Neural cell (in vitro differentiated cells): Measurements from ENCODE around the gene DCAF5.

Experiments
- EZH2 ChIP-seq: fragments of 200-600, 300-800 bp; shearing (Covaris generic), sonication (generic); IDR thresholded peaks from 2 replicates; pipeline ENCODE4 v1.6.1; 2014; ENCODE audit warnings: antibody characterized with exemption, low read length, borderline replicate concordance, mild to moderate bottlenecking; ENCODE audit not compliant: insufficient read depth, poor library complexity, severe bottlenecking
- MXI1 ChIP-seq: fragments of 450-650 bp; conservative IDR thresholded peaks from 2 replicates; pipeline ENCODE4 v1.6.1; 2014; ENCODE audit warnings: antibody characterized with exemption, mild to moderate bottlenecking; ENCODE audit not compliant: poor library complexity, severe bottlenecking
- POLR2AphosphoS5 ChIP-seq: IDR thresholded peaks from 2 replicates; pipeline ENCODE4 v1.6.1; 2012
- REST ChIP-seq: IDR thresholded peaks from 2 replicates; pipeline ENCODE4 v1.6.1; 2012; ENCODE audit warnings: borderline replicate concordance
- SMC3 ChIP-seq: fragments of 450-650 bp; conservative IDR thresholded peaks from 2 replicates; pipeline ENCODE4 v1.6.1; 2014; ENCODE audit warnings: antibody characterized with exemption, mild to moderate bottlenecking, moderate library complexity; ENCODE audit not compliant: poor library complexity
- TAF1 ChIP-seq: IDR thresholded peaks from 2 replicates; pipeline ENCODE4 v1.6.1; 2012; ENCODE audit warnings: low read depth
- TF ChIP-seq, protein P1 (sequence below): fragments of 450-650 bp; IDR thresholded peaks from 2 replicates; pipeline ENCODE4 v1.5.1; 2014; ENCODE audit warnings: antibody characterized with exemption, mild to moderate bottlenecking, moderate library complexity; ENCODE audit not compliant: poor library complexity, severe bottlenecking

DNA sequence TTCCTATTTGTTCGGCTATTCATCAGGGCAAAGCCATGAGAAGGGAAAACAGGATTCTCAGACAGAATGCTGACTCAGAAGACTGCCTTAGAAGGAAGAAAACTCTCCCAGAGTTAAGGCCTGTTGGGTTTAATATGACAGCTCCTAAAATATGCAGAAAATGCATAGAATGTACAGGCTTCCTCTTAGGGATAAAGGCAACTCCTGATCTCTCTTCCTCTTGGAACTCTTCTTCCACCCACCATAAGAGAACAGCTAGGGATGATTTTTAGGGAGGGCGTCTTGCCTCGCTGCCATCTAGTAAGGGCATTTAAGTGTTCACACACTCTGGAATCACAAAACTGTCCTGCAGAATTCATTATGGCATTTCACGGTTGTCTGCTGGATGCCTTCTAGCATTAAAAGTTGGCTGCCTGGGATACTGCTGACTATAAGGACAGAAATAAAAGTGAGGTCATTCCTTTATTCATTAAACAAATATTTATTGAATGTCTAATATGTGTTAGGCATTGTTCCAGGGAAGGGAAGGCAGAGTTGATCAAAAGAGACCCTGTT, 73.7 kb downstream of the DCAF5 start:
- TF ChIP-seq EZH2 (no peak), SMC3 (no peak), REST (no peak), POLR2AphosphoS5 (no peak), TAF1 (no peak), MXI1 (no peak)
- TF ChIP-seq, protein P1, sequence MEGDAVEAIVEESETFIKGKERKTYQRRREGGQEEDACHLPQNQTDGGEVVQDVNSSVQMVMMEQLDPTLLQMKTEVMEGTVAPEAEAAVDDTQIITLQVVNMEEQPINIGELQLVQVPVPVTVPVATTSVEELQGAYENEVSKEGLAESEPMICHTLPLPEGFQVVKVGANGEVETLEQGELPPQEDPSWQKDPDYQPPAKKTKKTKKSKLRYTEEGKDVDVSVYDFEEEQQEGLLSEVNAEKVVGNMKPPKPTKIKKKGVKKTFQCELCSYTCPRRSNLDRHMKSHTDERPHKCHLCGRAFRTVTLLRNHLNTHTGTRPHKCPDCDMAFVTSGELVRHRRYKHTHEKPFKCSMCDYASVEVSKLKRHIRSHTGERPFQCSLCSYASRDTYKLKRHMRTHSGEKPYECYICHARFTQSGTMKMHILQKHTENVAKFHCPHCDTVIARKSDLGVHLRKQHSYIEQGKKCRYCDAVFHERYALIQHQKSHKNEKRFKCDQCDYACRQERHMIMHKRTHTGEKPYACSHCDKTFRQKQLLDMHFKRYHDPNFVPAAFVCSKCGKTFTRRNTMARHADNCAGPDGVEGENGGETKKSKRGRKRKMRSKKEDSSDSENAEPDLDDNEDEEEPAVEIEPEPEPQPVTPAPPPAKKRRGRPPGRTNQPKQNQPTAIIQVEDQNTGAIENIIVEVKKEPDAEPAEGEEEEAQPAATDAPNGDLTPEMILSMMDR = no peak
